ENCODE data around the gene ZBTB3. TPM values are rescaled to one million over a fixed set of nuclear protein-coding genes. Genes with fewer than 3 reads are reported as not detected.

Gene ZBTB3
- total and polyA plus RNA-seq, 9 of the 15 experiments (the other 6 are each of a cell fraction or from before 2014, with no cell fraction given): 1.9 to 10.0 (median 4.9) TPM

DNA sequence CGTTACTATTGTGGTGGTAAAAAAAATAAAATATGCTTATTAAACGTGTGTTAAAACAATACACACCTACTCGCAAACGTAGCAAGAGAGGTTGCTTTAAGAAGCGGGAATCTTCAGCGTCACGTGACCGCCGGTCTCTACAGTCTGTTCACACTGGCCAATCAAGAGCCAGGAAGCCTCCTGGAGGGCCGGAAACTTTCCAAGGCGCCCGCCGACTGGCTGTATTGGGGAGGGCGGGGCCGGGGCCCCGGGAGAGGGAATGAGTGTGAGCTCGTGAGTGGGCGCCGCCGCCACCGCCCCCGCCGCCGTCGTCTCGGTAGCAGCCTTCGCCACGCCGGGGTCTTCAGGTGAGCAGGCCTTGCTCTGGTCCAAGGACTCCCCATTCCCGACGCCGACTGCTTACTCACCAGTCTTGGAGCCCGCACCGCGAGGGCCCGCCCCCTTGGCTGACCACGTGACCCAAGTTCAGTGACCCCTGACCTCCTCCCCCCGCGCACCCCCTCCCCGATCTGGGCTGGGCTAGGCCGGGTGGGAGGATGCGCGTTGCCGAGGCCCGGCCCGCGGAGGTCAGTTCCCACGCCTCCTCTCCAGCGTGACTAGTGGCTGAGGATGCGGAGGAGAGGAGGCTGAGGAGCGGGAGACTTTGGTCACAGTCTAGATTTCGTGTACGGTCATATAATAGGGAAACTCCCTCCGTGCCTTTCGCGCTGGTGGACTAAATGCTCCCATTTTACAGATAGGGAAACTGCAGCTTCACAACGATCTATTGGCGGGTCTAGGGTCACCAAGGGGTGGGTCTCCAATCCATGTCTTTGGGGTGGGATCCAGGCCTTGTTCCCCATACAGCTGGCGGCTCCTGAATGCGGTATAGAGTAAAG is 17.4 kb upstream of the ZBTB3 start, which contains the start of gene TAF6L (continued):
- TF ChIP-seq NEUROD1 (IDR thresholded peaks at IDR 0.05; ENCODE audit: borderline replicate concordance, low read depth, low read length, partially characterized antibody) (peak; percentile 53), HMGN3 (IDR thresholded peaks at IDR 0.05; ENCODE audit: borderline replicate concordance, extremely low read depth, insufficient read length, low read depth, low read length) (peak; percentile 76), HDGF (IDR thresholded peaks at IDR 0.05) (no peak), BHLHE40 (IDR thresholded peaks at IDR 0.05; ENCODE audit: low read length) (peak; percentile 92), ZNF668 (CRISPR knock-in tag; IDR thresholded peaks at IDR 0.05) (no peak), NBN (IDR thresholded peaks at IDR 0.05; ENCODE audit: low read depth) (peak; percentile 32; the same call in 1 of the 2 replicates), ZNF124 (CRISPR knock-in tag; IDR thresholded peaks at IDR 0.05) (no peak), MXI1 (IDR thresholded peaks at IDR 0.05; ENCODE audit: low read depth, low read length) (no peak), RBFOX2 (IDR thresholded peaks at IDR 0.05; ENCODE audit: low read depth, low read length) (peak; percentile 91), ELF2 (CRISPR knock-in tag; IDR thresholded peaks at IDR 0.05) (0 out of 2 replicates have a peak, but pooled peaks have one; percentile 42), NONO (IDR thresholded peaks at IDR 0.05; ENCODE audit: low read depth in 2 of 2, low read length in 1 of 2) (0 out of 4 replicates have a peak, but pooled peaks of 1 of the 2 experiments have one; percentile 13), CBFA2T3 (IDR thresholded peaks at IDR 0.05) (peak; percentile 29), TBL1XR1 (IDR thresholded peaks at IDR 0.05; ENCODE audit: low read length in 2 of 2) (no peak), HDAC8 (tag; IDR thresholded peaks at IDR 0.05) (no peak)
- TF ChIP-seq, protein P1, sequence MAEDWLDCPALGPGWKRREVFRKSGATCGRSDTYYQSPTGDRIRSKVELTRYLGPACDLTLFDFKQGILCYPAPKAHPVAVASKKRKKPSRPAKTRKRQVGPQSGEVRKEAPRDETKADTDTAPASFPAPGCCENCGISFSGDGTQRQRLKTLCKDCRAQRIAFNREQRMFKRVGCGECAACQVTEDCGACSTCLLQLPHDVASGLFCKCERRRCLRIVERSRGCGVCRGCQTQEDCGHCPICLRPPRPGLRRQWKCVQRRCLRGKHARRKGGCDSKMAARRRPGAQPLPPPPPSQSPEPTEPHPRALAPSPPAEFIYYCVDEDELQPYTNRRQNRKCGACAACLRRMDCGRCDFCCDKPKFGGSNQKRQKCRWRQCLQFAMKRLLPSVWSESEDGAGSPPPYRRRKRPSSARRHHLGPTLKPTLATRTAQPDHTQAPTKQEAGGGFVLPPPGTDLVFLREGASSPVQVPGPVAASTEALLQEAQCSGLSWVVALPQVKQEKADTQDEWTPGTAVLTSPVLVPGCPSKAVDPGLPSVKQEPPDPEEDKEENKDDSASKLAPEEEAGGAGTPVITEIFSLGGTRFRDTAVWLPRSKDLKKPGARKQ (CRISPR knock-in tag; IDR thresholded peaks at IDR 0.05): no peak
- TF ChIP-seq, protein P2, sequence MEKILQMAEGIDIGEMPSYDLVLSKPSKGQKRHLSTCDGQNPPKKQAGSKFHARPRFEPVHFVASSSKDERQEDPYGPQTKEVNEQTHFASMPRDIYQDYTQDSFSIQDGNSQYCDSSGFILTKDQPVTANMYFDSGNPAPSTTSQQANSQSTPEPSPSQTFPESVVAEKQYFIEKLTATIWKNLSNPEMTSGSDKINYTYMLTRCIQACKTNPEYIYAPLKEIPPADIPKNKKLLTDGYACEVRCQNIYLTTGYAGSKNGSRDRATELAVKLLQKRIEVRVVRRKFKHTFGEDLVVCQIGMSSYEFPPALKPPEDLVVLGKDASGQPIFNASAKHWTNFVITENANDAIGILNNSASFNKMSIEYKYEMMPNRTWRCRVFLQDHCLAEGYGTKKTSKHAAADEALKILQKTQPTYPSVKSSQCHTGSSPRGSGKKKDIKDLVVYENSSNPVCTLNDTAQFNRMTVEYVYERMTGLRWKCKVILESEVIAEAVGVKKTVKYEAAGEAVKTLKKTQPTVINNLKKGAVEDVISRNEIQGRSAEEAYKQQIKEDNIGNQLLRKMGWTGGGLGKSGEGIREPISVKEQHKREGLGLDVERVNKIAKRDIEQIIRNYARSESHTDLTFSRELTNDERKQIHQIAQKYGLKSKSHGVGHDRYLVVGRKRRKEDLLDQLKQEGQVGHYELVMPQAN (IDR thresholded peaks at IDR 0.05; ENCODE audit: borderline replicate concordance): peak; percentile 78; the same call in 1 of the 2 replicates
- TF ChIP-seq, protein P3, sequence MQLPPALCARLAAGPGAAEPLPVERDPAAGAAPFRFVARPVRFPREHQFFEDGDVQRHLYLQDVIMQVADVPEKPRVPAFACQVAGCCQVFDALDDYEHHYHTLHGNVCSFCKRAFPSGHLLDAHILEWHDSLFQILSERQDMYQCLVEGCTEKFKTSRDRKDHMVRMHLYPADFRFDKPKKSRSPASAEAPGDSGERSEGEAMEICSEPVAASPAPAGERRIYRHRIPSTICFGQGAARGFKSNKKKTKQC (CRISPR knock-in tag; IDR thresholded peaks at IDR 0.05): peak; percentile 59; the same call in 1 of the 2 replicates
- TF ChIP-seq, protein P4, sequence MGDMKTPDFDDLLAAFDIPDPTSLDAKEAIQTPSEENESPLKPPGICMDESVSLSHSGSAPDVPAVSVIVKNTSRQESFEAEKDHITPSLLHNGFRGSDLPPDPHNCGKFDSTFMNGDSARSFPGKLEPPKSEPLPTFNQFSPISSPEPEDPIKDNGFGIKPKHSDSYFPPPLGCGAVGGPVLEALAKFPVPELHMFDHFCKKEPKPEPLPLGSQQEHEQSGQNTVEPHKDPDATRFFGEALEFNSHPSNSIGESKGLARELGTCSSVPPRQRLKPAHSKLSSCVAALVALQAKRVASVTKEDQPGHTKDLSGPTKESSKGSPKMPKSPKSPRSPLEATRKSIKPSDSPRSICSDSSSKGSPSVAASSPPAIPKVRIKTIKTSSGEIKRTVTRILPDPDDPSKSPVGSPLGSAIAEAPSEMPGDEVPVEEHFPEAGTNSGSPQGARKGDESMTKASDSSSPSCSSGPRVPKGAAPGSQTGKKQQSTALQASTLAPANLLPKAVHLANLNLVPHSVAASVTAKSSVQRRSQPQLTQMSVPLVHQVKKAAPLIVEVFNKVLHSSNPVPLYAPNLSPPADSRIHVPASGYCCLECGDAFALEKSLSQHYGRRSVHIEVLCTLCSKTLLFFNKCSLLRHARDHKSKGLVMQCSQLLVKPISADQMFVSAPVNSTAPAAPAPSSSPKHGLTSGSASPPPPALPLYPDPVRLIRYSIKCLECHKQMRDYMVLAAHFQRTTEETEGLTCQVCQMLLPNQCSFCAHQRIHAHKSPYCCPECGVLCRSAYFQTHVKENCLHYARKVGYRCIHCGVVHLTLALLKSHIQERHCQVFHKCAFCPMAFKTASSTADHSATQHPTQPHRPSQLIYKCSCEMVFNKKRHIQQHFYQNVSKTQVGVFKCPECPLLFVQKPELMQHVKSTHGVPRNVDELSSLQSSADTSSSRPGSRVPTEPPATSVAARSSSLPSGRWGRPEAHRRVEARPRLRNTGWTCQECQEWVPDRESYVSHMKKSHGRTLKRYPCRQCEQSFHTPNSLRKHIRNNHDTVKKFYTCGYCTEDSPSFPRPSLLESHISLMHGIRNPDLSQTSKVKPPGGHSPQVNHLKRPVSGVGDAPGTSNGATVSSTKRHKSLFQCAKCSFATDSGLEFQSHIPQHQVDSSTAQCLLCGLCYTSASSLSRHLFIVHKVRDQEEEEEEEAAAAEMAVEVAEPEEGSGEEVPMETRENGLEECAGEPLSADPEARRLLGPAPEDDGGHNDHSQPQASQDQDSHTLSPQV (IDR thresholded peaks at IDR 0.05): 0 out of 2 replicates have a peak, but pooled peaks have one; percentile 69

Data from K562 (cell line).